Ammon's horn (tissue), 1 donor: ENCODE data around the gene ANXA5.

Experiments used
- DNase-seq: peaks from one replicate; pipeline ENCODE4 v3.0.0-alpha.2; 2016; ENCODE audit warnings: low spot score

ANXA5 gene

GRCh38 chr4:121642876-121643585, 53.7 kb downstream of the ANXA5 start:
- no peak for DNase-seq

GRCh38 chr4:121642292-121642691, 54.5 kb downstream of the ANXA5 start:
- no peak for DNase-seq

DNA sequence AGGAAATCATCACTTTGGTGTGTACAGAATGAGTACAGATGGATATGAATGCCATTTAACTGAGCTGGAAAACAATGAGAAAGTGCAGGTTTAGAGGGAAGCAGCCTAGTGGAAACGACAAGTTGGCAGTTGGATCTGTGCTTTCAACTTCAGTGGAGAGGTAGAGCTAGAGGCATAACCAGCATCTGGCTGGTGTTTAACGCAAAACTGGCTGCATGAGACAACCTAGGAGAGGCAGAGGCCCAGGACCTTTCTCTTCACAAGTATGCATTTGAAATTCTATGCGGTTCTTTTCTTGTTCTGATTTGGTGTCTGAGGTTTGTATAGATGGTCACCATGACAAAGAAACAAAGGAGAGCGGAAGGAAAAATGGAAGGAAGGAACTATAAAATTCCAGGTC, 63.1 kb downstream of the ANXA5 start:
- no peak for DNase-seq

DNA sequence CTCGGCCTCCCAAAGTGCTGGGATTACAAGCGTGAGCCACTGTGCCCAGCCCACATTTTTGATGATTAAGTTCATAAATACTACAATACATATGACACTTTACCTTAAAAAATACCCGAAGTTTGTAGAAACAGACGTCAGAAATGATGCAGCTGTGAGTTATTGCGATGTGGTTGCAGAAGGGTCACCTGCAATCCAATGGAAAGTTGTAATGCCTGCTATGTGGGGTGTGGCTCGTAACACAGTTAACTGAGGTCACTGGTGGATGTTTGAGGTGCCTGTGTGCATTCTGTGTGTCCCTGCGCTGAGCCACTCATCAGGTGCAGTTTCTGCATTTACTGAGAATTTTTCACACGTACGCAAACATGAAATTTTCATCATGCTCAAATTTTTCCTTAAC, 64.1 kb downstream of the ANXA5 start:
- no peak for DNase-seq
